Cardiac fibroblast (primary cell): Measurements from ENCODE around the gene BCOR.

Source experiments
- DNase-seq, 2 donors: peaks; one replicate each; pipeline versions ENCODE4 v3.0.0 to v3.0.0-alpha.2; 2010; ENCODE audit warnings: low read depth in 2 of 2
- H3K4me3 ChIP-seq, 2 donors: replicated peaks in 1 of 2; 1 replicate in 1 of 2; 2 replicates in 1 of 2; pipeline ENCODE4 v1.5.1; 2011; ENCODE audit warnings: low read depth in 2 of 2, low read length in 2 of 2, mild to moderate bottlenecking in 2 of 2, moderate library complexity in 1 of 2
- CTCF ChIP-seq: IDR thresholded peaks from one replicate; pipeline ENCODE4 v1.5.1; 2011; ENCODE audit warnings: low read depth, mild to moderate bottlenecking, low read length, inconsistent platforms

The BCOR gene

GRCh38 chrX:40090050-40090804 is 7.5 kb downstream of the BCOR start:
- peak; percentile 10 to 40 for DNase-seq
- no peak for TF ChIP-seq CTCF
- H3K4me3 ChIP-seq: peak overlapping the region; percentile 23 to 26

DNA sequence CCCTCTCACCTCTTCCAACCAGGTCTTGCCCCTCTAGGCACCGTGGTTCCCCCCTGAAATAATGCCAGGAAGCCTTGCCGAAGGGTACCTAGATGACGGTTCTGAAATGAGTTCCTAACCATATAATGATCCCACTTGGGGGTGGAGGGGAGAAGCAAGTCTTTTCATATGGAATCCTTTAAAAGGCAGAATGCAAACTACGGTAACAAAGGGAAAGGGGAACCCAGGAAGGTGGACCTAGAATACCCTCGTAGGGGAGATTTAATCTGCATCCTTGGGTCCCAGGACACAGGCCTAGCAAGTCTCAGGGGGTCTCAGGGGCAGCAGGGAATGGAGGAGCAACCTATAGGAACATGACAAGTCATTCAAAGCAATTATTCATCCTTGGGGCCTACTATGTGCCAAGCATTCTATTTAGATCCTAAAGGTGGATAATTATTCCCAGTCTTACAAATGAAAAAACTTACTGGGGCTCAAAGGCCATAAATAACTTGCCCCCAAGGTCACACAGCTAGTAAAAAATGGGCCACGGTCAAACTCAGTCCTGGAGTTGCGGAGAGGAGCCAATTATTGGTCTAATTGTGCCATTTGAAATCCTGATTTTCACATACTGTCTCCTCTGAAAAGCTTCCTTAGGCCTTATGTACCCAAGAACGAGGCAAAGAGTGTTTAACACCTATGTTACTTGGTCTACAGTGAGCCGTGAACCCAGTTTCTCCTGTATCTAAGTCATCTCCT is 8.8 kb downstream of the BCOR start:
- H3K4me3 ChIP-seq: no peak overlapping the region
- TF ChIP-seq CTCF: no peak

GRCh38 chrX:40088299-40088625 is 9.5 kb downstream of the BCOR start:
- DNase-seq: no peak
- no peak overlapping the region for H3K4me3 ChIP-seq
- TF ChIP-seq CTCF: no peak

More for the DNA sequence above, 8.8 kb downstream of the BCOR start:
- no peak for DNase-seq

DNA sequence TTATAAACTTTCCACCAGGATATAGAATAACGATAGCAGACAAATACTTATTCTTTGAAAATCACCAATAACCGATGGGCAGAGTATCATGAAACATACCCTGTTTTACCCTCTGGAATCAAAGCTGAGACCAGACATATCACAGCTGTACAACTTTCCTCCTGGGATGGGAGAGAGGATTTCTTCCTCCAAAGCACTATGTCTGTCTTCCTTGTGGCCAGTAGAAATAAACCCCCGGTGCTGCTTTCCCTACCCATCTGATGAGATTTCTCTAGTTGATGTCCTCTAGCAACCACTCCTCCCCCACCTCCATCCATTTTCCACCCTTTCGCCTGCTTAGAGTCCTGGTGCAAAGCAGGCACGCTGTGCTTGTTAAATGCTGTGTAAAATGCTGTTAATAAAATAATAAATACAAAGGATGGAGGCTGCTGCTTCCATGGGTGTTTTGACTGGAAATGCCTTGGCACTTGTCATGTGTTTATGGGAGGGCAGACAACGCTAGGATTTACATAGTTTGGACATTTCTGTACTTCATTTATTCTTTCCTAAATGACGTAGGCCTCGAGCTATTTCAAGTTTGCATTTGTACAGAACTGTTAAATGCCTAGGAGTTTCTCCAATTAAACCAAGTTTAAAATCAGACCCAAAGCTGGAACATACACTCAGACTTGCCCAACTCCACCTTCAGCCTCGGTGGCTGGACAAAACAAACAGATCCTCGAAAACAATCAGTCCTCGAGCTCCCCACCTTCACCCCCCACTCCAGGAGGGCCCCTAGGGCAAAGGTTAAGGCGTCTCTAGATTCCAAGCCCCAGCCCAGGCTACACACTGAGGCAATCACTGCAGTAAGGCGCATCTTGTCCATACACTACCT is 10.1 kb downstream of the BCOR start:
- no peak for TF ChIP-seq CTCF
- no peak overlapping the region for H3K4me3 ChIP-seq
- DNase-seq: no peak

DNA sequence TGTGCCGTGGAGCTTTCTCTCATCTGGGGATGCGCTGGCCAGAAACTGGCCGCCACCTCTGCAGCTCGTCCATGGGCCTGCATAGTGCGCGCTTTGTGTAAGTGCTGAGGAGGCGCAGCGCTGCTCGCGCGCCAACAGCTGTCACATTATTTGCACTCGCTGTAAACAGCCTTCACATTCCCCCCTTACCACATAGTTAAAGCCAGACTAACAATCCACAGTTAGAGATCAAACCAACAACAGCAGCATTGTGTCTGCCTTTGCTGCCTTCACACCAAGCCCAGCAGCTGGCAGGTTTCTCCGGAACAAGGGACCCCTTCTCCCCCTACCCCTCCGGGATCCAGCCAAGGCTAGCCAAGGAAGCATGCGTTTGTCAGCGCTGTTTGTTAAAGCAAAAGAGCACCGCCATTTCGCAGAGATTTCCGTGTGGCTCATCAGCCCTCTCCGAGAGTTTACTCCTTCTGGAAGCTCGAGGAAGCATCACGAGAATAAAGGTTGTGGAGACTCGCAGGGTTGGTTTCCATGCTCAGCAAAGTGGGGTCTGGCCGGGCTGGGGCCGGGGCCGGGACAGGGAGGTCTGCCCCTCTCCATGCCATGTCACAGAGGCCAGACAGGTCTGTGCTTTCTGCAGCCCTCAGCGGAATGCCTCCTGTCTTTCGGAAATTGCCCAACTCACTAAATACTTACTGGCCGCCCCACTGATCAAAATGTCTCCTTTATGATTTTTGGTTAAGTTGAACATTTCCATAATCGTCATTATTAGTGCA is 11.0 kb downstream of the BCOR start:
- no peak overlapping the region for H3K4me3 ChIP-seq
- TF ChIP-seq CTCF: no peak
- no peak for DNase-seq

GRCh38 chrX:40085714-40086113 is 12.0 kb downstream of the BCOR start:
- no peak for DNase-seq
- TF ChIP-seq CTCF: no peak
- no peak overlapping the region for H3K4me3 ChIP-seq
